Adipose tissue (tissue), 3 donors: ENCODE results near the gene ERC1. TPM values are rescaled to one million over a fixed set of nuclear protein-coding genes. Genes with fewer than 3 reads are reported as not detected.

Experiments used
- H3K27ac ChIP-seq: one replicate; pipeline ENCODE4 v1.5.1; 2013; ENCODE audit warnings: low read depth, low read length
- WGBS, 3 donors: extraction: QIAGEN DNeasy Blood & Tissue Kit; methylation state at CpG; one replicate each; pipeline ENCODE4 v1.1.7; 2013; 5-methylcytosine and 5-hydroxymethylcytosine counted together
- polyA plus RNA-seq, 3 donors: library from polyadenylated mRNA; stranded (reverse); fragments of 200-250 nt; gene quantifications; one replicate each; pipeline ENCODE4 v1.2.3, GENCODE V29; 2013
- donor health status: healthy with polysubstance abuse.
- donor health status: Bipolar disorder and iron deficiency.
- donor health status: healthy.

The ERC1 gene
- polyA plus RNA-seq, 3 donors: 4.0 to 16.4 (median 12.8) TPM

DNA sequence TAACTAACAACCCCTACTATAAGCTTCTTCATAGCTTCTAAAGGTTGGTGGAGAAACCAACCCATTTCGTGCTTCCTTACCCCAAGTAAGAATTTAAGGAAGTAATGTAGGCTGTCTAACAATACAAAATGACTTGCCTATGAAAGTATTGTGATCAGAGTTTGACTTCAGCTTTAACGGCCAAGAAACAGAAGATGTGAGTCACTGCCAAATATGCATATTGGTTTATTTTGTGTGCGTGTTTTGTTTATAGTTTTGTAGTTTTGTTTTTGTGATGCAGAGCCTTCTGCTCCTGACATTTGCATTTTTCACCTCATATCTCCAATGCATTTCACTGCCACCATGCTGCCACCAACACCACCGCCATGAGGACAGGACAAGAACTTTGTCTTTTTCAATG, 457.3 kb downstream of the ERC1 start:
- 90 to 96% (median 92%) methylated on average over 4 of the region's 4 CpGs for WGBS, 3 donors
- no peak overlapping the region for H3K27ac ChIP-seq

DNA sequence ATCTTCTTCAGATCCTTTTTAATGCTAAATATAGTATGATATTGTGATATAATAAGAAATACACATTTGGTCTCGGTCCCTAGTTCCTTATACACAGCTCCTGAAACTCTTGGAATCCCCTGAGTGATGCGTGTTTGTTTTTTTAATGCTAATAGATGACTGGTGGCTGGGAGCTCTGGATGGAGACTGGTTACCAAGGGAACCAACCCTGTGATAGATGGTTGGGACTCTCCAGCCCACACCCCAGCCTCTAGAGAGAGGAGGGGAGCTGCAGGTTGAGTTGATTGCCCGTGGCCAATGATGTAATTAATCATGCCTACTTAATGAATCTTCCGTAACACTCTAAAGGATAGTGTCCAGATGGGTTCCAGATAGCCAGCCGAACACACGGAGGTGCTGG, 462.8 kb downstream of the ERC1 start:
- WGBS, 3 donors: 89 to 95% (median 92%) methylated on average over 6 of the region's 6 CpGs
- H3K27ac ChIP-seq: no peak overlapping the region

DNA sequence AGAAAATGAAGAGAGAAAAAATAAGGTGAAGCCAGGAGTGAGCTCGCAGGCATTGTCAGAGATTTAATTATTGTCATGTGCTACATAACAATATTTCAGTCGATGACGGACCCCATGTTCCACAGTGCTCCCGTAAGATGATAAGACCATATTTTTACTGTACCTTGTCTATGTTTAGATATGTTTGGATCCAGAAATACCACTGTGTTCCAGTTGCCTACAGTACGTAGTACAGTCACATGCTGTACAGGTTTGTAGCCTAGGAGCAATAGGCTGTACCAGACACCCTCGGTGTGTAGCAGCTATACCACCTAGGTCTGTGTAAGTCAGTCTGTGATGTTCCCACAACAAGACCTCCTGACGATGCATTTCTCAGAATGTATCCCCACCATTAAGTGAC, 465.9 kb downstream of the ERC1 start:
- WGBS, 3 donors: 96% methylated on average over 7 of the region's 7 CpGs

DNA sequence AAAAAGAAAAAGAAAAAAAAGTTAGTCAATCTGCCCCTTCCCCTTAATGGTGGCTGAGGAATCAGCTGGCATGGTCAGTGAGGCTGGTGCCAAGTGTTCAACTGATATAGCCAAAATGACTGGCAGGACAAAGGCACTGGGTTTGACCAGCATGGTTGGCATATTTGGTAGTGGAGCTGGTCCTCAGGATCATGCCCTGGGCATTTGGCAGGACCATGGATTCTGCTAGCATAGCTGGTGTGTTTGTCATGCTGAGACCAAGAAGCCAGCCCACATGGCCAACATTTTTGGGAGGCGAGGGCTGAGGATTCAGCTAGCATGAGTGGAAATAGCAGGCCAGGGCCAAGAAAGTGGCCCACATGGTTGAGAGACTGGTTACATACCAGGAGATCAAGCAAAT, 466.9 kb downstream of the ERC1 start:
- H3K27ac ChIP-seq: no peak overlapping the region
- WGBS, 3 donors: 89 to 100% (median 100%) methylated on average over 1 of the region's 1 CpG

More for the DNA sequence above, 465.9 kb downstream of the ERC1 start:
- H3K27ac ChIP-seq: no peak overlapping the region

DNA sequence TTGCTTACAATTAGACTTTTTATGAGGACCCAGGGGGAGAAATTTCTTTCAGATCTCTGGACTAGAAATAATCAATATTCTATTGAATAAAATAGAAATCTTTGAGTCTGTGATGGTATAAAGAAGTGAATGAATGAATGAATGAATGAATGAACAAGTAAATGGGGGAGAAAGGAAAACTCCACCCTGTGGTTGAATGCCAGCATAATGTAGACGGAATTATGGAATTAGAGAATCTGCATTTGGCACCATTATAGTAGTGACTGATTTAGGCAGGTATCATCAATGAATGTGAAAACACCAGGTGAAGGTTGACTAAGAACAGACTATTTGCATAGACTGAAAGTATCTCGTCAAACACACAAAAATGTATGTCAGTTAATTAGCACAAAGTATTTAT, 468.3 kb downstream of the ERC1 start:
- H3K27ac ChIP-seq: no peak overlapping the region
- 87 to 93% (median 93%) methylated on average over 2 of the region's 2 CpGs for WGBS, 3 donors

DNA sequence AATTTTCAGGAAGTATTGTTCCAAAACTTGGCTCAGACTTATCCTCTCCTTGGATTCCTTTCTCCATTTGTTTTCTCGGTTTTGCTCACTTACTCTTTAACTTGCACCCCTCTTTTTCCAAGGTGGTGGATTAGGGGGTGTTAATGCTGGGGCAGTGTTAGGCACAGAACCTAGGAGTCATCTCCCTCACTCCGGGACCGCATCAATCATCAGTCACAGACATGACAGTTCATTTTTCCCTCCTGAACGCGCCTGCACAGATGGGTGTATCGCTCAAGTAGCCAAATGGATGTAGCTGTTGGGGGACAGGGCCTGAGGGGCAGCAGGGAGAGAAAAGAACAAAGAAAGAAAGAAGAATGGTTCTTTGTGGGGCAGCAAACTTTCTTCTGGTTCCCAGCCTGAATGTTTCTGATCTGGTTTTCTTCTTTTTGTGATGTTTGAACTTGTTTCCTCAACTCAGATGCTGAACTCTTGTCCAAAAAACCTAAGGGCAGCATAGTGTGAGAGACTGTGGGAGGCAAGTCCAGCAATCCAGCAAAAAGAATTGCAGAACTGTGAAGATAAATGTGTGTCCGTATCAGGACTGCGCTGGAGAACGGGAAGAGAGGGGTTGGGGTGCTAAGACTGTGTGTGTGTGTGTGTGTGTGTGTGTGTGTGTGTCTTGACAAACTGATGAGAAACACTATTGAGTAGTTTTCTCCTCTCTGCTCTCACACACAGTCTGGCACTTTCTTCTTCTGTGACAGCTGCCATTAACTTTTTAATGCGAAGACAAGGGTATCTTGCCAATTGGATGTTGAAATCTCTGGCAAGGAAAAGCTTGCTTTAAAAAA, 472.3 kb downstream of the ERC1 start:
- no peak overlapping the region for H3K27ac ChIP-seq
- 75 to 88% (median 85%) methylated on average over 10 of the region's 10 CpGs for WGBS, 3 donors

DNA sequence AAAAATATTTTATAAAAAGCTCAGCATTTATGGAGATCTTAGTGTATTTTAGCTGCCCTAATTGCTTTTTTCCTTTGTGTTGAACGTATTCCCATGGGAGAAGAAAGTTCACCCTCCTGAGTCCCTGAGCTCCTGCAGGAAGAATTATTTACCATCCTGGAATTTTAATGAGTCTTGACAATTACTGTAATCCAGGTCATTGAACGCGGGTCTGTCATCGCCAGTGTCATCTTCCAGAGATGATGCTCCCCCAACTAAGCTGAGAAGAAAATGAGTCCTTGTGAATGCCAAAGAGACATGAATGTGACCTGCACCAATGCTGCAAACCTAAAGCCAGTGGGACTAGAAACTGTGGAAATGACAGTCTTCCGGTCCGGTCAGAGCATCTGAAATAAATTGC, 473.9 kb downstream of the ERC1 start:
- WGBS, 3 donors: 95 to 99% (median 95%) methylated on average over 6 of the region's 6 CpGs

DNA sequence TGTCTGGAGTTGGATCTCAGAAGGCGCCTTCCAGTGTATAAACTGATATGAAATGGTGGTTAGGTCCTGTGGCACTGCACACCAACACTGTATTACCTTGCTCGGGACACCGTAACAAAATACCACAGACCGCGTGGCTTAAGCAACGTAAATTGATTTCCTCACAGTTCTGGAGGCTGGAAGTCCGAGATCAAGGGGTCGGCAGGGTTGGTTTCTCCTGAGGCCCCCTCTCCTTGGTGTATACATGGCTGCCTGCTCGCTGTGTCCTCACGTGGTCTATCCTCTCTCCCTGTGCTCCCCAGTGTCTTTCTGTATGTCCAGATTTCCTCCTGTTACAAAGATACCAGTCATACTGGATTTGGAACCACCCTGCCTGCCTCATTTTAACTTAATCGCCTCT, 475.0 kb downstream of the ERC1 start:
- H3K27ac ChIP-seq: no peak overlapping the region
- WGBS, 3 donors: 84 to 96% (median 91%) methylated on average over 11 of the region's 11 CpGs

More for the DNA sequence above, 473.9 kb downstream of the ERC1 start:
- H3K27ac ChIP-seq: no peak overlapping the region

DNA sequence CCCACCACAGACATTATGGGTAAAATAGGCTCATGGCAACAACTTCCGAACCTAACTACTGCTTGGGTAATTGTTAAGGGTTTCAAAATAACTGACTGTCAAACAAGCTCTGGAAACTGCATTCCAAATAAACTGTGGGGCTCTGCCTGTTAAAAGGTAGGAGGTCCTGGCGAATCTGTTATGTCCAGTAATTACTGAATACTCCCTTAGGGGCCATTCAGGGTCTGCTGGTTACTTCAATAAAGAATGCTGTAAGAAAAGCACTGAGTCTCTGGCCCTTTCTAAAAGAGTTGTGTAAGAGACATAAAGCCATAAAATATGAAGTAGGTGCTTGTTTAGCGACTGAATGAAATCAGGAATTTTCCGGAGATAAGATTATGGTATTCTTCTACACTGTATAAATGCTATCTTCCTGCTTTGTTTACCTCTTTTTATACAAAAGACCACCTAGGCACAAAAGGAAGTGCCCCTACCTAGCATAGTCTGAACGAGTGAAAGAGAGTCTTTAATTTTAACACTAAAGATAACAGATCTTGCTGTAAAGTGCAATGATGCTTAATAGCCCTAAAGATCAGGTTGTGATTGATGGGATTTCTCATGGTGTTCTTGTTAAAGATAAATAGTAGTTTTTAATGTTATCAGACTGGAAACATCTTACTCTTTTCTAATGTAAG, 475.6 kb downstream of the ERC1 start:
- no peak overlapping the region for H3K27ac ChIP-seq
- WGBS, 3 donors: 81 to 85% (median 82%) methylated on average over 5 of the region's 5 CpGs

DNA sequence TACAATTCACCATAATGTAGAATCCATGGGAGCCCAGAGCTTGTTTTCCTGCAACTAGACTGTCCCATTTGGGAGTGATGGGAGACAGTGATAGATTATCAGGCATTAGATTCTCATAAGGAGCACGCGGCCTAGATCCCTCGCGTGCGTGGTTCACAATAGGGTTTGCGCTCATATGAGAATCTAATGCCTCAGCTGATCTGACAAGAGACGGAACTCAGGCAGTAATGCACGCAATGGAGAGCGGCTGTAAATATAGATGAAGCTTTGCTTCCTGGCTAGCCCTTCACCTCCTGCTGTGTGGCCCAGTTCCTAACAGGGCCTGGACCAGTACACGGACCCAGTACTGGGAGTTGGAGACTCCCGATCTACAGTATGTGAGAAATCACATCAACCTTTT, 476.7 kb downstream of the ERC1 start:
- WGBS, 3 donors: 97 to 99% (median 99%) methylated on average over 11 of the region's 11 CpGs
- no peak overlapping the region for H3K27ac ChIP-seq

DNA sequence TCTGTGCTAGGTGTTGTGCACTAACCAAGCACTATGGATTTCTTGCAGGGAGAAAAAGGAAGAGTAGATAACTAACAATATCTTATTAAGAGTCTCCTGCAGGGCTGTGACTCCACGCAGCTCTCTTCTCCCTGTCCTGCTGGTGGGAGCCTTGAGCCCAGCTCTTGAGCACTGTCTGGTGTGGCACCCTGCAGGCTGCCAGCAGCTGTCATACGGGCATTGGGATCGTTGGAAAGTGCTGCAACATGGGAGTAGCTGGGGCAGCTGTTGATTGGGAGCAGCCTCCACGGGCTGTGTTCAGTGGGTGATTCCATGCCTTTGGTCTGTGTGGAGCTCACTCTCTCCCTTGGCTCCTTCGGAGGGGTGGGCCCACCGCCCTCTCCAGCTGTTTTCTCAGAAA, 478.0 kb downstream of the ERC1 start:
- H3K27ac ChIP-seq: no peak overlapping the region
- 87 to 90% (median 88%) methylated on average over 6 of the region's 6 CpGs for WGBS, 3 donors

DNA sequence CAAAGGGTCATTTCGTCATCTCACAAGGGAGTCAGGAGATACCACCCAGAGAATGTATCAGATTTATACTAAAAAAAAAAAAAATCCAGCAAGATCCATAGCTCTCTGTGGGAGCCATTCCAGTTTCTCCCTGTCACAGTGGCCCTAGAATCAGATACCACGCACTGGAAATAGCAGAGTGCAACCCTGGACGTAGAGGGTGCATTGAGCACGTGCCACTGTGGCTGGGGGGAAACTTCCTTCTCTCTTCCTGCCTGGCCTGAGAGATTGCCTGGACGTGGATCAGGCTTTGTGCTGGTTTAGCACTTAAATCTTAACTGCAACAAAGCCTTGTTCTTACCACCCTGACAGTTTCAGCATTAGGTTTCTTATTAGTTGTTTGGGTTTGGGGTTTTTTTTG, 479.0 kb downstream of the ERC1 start:
- WGBS, 3 donors: 32 to 66% (median 34%) methylated on average over 5 of the region's 5 CpGs
- no peak overlapping the region for H3K27ac ChIP-seq

DNA sequence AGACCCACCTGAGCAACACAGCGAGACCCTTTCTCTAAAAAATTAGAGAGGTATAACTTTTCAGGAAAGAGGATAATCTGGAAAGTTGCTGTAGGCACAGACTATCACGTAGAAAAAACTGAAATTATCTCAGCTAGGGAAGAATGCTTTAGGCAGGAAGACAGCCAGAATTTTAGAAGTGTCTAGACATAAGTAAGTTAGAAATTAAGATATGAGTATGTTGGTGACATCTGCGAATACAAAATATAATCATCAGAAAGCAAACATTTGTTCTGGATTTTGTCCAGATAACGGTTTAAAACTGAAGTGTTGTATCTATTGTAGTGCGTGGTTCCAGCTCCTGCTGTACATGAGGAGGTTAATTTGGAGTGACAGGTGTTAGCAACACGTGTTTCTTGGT, 480.2 kb downstream of the ERC1 start:
- H3K27ac ChIP-seq: no peak overlapping the region
- 73 to 93% (median 92%) methylated on average over 6 of the region's 6 CpGs for WGBS, 3 donors

DNA sequence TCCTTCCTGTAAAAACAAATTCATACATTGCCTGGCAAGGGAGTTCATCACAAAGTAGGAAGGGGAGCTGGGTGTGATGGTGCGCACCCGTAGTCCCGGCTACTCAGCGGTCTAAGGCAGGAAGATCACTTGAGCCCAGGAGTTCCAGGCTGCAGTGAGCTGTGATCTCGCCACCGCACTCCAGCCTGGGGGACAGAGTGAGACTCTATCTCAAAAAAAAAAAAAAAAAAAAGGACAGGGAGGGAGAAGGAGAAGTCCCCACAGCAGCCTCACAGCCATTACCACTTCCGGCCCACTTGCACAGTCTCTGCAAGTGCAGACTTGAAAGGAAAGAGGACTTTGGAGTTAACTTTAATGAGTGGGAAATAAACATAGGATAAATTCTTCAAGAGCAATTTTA, 482.4 kb downstream of the ERC1 start:
- WGBS, 3 donors: 52 to 82% (median 59%) methylated on average over 7 of the region's 7 CpGs
- H3K27ac ChIP-seq: no peak overlapping the region

DNA sequence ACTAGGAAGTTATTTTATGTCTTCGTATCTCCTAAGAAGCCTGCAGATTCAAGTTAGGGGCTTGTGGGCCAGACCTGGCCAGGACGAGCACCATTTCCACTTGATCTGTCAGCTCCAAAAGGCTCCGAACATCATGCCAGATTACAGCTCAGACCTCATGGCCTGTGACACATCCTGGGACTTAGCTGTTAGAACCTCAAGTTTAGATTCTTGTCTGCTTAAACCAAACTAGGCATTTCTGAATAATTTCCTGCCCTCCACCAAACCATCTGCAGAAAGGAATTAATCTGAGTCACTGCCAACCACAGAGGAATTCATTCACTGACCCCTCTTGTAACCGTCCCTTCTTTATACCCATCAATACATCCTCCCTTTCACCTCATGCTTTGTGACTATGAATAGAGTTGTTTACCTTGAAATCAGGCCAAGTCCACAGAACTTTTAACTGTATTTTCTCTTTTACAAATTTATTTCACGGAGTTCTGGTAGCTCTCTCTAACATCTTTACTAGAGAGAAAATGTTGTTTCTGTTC, 483.1 kb downstream of the ERC1 start:
- 27 to 67% (median 45%) methylated on average over 5 of the region's 5 CpGs for WGBS, 3 donors

DNA sequence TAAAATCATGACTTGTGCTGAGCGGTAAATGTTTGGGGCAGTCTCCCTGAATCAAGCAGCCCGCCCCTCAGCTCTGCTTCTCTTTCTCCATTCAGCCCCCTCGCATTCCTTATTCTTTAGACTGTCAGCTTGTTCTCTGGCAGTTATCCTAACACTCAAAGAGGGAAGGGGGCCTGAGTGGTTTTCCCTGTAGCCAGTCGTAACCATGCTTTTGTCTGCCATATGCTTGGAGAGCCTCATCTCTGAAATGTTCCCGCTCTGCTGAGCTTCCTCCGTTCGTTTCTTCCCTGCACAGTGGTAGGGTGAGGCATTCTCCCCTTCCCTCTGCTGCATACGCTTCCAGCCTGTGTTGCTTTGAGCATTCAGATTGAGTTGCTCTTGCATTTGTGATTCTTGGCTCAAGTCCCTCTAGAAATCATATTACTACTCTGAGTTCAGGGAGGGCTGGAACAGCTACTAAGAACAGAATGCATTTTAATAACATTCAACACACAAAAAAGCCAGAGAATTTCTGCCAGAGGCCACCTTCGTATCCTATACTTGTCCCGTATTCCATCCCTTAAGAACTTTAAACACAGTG, 483.6 kb downstream of the ERC1 start:
- WGBS, 3 donors: 62 to 78% (median 66%) methylated on average over 10 of the region's 10 CpGs
- H3K27ac ChIP-seq: no peak overlapping the region

More for the DNA sequence above, 483.1 kb downstream of the ERC1 start:
- no peak overlapping the region for H3K27ac ChIP-seq

DNA sequence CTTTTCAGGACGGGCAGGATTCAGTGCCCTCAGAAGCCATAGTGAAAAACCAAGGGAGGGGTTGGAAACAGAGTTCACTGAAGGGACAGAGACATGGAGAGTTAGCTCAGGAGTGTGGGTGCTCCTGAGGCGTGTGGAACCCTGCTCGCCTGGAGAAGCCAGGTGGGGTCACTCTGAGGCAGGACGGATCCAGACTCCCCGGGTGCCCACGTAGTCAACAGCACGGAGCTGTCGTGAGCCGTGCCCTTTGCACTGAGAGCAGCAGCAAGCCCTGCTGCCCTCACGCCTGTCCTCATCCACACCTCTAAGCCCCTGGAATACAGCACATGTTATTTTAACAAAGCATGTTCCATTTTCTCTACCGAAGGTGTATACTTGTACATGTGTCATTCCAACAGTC, 488.6 kb downstream of the ERC1 start:
- WGBS, 3 donors: 95 to 97% (median 96%) methylated on average over 11 of the region's 11 CpGs
- no peak overlapping the region for H3K27ac ChIP-seq

DNA sequence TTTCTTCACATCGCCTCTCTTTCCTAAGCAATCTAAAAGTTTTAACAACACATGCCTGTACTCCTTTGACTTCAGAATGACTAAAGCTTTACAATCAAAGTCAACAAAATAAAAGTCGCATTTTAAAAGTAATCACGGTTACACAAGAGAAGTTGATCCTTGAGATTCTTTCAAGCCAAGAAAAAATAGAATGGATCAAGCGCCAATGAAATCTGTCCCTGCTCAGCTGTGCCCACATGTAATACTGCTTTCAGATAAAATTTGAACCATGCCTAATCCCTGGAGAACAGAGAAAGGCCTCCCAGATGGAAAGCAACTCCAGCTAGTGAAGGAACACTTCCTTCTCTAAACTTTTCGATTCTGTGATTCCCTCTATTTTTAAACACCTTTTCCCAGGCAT, 490.3 kb downstream of the ERC1 start:
- 67 to 84% (median 74%) methylated on average over 5 of the region's 5 CpGs for WGBS, 3 donors
- H3K27ac ChIP-seq: no peak overlapping the region

DNA sequence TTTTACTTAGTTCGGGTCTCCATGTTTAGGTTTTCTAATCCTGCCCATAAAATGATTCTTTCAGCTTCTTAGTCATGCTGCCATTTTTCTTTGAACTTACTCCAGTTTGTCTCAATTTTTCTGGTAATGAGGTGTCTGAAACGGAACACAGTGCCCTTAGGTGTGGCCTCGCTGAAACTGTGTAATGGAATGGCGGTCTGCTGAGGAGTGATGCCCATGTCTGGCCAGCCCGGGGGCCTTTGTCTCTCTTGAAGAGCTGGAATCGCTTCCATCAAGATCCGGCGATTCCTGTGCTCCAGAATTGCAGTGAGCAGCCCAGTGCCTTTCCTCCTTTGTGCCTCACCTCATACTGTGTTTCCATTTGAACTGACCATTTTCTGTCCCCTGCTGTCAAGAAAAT, 490.9 kb downstream of the ERC1 start:
- H3K27ac ChIP-seq: no peak overlapping the region
- 90 to 95% (median 92%) methylated on average over 8 of the region's 8 CpGs for WGBS, 3 donors
